Brain pericyte (primary cell): Measurements from ENCODE around the gene TRPV5.

Source experiments
- DNase-seq: peaks from one replicate; pipeline ENCODE4 v3.0.0-alpha.2; 2012; ENCODE audit warnings: low read depth, low spot score

The TRPV5 gene

GRCh38 chr7:142871260-142872105 lies 62.1 kb downstream of the TRPV5 start:
- DNase-seq: no peak

- DNase-seq: no peak
These were observed 62.8 kb downstream of the TRPV5 start for GRCh38 chr7:142870566-142871259.

GRCh38 chr7:142870147-142870559 lies 63.4 kb downstream of the TRPV5 start:
- no peak for DNase-seq

DNA sequence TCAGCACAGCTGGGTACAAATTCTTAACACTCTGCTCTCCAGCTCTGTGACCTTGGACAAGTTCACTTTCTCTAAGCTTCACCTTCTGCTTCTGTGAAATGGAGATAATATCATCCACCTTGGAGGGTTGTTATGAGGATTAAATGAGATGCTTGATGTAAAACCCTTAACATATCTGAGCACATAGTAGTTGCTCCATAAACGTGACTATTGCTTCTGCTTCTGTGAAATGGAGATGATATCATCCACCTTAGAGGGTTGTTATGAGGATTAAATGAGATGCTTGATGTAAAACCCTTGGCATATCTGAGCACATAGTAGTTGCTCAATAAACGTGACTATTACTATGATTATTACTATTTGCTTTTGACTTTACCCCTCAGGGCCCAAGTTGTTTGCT lies 64.1 kb downstream of the TRPV5 start:
- DNase-seq: no peak

DNA sequence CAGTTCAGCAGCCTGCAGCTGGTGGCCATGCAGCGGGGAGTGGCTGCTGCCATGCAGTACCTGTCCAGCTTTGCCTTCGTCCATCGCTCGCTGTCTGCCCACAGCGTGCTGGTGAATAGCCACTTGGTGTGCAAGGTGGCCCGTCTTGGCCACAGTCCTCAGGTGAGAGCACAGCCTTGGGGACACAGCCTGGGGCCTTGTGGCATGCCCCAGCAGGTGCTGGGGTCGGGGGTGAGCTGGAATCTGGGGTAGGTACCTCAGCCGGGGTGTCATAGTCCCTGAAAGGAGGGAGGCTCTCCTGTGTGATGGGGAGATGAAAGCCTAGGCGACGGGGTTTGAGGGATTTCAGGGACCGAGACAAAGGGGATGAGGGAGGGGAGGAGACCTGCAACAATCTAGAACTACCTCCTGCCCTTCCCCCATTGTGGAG lies 64.5 kb downstream of the TRPV5 start:
- no peak for DNase-seq

DNA sequence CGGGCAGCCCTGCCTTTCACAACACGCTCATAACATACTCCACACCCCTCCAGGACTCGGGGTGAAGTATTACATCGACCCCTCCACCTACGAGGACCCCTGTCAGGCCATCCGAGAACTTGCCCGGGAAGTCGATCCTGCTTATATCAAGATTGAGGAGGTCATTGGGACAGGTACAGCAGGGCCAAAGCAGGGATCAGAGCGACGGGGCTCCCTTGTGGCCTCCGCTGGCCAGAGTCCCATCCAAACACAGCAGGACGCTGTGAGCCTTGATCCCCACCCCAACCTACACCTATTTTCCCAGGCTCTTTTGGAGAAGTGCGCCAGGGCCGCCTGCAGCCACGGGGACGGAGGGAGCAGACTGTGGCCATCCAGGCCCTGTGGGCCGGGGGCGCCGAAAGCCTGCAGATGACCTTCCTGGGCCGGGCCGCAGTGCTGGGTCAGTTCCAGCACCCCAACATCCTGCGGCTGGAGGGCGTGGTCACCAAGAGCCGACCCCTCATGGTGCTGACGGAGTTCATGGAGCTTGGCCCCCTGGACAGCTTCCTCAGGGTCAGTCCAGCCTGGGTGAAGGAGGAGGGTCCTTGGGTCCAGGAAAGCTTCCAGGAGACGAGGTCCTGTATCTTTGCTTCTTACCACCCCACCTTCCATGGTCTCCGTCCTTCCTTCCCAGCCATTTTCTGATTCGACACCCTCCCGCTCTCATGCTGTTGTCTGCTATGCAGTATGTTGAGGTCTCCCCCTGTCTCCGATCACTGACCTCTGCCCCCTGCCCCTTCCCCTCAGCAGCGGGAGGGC lies 65.2 kb downstream of the TRPV5 start:
- DNase-seq: no peak

DNA sequence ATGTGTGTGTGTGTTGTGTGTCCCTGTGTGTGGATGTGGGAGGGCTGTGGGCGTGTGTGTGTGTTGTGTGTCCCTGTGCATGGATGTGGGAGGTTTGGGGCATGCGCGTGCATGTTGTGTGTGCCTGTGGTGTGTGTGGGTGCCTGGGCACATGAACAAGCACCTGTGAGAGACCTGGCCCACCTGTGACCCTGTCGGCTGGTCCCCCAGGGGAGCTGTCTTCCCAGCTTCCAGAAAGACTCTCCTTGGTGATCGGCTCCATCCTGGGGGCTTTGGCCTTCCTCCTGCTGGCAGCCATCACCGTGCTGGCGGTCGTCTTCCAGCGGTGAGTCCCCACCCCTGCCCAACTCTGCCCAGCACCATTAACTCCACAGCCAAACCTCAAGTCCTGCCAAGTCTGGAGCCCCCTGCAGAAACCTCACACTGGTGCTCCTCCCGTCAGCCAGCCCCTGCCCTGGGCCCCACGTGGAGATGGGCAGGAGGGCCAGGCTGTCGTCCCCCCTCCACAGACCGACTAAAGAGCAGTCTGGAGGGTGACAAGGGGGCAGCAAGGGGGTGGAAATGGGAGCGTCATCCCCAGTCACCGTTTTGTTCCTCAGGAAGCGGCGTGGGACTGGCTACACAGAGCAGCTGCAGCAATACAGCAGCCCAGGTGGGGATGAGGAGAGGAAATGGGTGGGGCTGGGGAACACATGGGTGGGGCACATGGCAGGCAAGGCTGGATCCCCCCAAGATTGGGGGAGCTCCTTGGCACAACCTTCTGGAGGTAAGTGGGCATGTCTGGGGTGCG lies 66.0 kb downstream of the TRPV5 start:
- no peak for DNase-seq

- no peak for DNase-seq
These were observed 66.5 kb downstream of the TRPV5 start for GRCh38 chr7:142867097-142867378.

DNA sequence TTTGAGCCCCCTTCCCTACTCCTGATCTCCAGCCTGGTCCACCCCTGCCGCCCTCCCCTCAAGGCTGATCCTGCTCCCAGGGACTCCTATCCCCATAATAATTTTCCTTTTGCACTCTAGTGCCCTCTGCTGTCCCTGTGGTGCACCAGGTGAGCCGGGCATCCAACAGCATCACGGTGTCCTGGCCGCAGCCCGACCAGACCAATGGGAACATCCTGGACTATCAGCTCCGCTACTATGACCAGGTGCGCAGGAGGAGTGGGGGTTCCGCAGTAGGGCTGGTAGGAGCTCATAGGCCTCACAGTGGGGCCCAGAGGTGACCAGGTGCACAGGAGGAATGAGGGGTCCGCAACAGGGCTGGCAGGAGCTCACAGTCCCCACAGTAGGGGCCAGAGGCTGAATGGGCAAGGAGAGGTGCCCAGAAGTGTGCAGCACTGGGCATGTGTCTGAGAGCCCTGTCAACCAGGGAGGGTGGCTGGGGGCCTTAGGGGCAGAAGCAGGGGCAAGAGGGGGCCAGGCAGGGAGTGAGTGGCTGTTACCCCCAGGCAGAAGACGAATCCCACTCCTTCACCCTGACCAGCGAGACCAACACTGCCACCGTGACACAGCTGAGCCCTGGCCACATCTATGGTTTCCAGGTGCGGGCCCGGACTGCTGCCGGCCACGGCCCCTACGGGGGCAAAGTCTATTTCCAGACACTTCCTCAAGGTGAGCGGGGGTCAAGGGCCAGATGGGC lies 67.0 kb downstream of the TRPV5 start:
- no peak for DNase-seq

DNA sequence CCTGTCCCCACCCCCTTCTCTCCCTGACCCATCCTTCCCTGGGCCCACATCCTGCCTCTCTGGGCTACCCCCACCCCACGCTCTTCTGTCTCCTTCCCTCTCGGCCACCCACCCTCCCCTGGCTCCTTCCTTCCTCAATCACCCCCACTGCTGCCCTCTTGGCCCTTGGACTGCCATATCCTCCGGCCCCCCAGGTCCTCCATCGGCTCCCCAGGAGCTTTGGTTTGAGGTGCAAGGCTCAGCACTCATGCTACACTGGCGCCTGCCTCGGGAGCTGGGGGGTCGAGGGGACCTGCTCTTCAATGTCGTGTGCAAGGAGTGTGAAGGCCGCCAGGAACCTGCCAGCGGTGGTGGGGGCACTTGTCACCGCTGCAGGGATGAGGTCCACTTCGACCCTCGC lies 67.8 kb downstream of the TRPV5 start:
- no peak for DNase-seq

DNA sequence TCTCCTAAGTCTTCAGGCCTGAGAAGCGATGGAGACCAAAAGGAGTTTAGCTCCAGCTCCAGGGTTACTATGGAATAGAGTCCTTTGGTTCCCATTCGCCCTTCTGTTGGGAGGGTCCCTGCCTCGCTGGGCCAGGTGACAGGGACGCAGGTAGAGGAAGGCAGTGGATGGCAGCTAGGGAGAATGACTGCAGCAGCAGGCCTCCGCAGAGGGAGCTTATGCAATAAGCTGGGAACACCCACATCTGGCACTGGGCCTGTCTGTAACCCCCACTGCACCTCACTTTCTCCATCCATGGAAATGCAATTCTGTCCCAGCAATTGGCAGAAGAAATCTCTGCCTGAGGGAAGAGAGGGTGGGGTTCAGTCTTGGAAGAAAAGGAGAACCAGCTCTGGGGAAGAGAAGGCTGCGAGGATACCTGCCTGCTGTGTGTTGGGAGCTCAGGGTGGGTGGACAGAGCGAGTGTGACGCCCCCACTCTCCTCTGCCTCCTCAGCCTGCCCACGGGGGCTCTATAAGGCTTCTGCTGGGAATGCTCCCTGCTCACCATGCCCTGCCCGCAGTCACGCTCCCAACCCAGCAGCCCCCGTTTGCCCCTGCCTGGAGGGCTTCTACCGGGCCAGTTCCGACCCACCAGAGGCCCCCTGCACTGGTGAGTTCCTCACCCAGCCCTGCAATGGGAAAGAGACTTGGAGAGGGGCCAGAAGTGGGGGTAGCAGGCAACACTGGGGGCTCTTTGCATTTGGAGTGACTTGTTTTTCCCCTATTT lies 68.4 kb downstream of the TRPV5 start:
- no peak for DNase-seq

DNA sequence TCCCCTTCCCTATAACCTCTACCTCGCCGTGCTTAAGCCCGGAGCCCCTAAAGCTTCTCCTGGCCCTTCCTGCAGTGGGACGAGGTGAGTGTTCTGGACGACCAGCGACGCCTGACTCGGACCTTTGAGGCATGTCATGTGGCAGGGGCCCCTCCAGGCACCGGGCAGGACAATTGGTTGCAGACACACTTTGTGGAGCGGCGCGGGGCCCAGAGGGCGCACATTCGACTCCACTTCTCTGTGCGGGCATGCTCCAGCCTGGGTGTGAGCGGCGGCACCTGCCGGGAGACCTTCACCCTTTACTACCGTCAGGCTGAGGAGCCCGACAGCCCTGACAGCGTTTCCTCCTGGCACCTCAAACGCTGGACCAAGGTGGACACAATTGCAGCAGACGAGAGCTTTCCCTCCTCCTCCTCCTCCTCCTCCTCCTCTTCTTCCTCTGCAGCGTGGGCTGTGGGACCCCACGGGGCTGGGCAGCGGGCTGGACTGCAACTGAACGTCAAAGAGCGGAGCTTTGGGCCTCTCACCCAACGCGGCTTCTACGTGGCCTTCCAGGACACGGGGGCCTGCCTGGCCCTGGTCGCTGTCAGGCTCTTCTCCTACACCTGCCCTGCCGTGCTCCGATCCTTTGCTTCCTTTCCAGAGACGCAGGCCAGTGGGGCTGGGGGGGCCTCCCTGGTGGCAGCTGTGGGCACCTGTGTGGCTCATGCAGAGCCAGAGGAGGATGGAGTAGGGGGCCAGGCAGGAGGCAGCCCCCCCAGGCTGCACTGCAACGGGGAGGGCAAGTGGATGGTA lies 69.5 kb downstream of the TRPV5 start:
- DNase-seq: no peak

GRCh38 chr7:142862786-142863400 lies 70.7 kb downstream of the TRPV5 start:
- no peak for DNase-seq

GRCh38 chr7:142862351-142862750 lies 71.2 kb downstream of the TRPV5 start:
- no peak for DNase-seq

- DNase-seq: no peak
These were observed 72.6 kb downstream of the TRPV5 start for GRCh38 chr7:142860968-142861367.

DNA sequence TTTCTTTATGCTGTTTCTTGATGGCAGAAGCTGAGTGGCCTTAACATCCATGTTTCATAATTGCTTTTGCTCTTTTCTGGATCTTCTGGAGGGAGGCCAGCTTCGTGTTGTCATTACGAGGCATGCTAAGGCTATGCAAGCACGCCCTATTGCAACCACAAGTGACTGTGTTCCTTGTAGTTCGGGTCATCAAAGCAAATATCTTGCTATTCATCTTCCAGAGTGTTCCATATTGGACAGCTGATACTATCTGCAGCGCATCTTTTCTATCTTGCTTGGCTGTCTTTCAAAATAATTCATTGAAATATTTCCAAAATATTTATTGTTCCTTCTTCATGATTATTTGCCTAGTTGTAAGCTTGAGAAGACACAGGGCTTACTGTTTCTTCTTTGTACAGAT lies 73.7 kb downstream of the TRPV5 start:
- no peak for DNase-seq

GRCh38 chr7:142859411-142859810 lies 74.1 kb downstream of the TRPV5 start:
- DNase-seq: no peak
